GM18498 (cell line): ENCODE results near the gene PTPN14.

Experiments used
- ATAC-seq: cut with Tn5 transposase; IDR thresholded peaks from one replicate; pipeline ENCODE4 v1.9.1; 2021; ENCODE audit warnings: mild to moderate bottlenecking, moderate library complexity; ENCODE audit not compliant: unreplicated experiment

The PTPN14 gene

GRCh38 chr1:214438530-214438929 is 112.9 kb downstream of the PTPN14 start:
- peak; percentile 29 for ATAC-seq

GRCh38 chr1:214438075-214438474 is 113.3 kb downstream of the PTPN14 start:
- no peak for ATAC-seq

- ATAC-seq: no peak
Measured at GRCh38 chr1:214435867-214436266, 115.5 kb downstream of the PTPN14 start.

GRCh38 chr1:214432245-214432644 is 119.2 kb downstream of the PTPN14 start:
- no peak for ATAC-seq

GRCh38 chr1:214429951-214430770 is 121.2 kb downstream of the PTPN14 start:
- no peak for ATAC-seq

GRCh38 chr1:214427871-214428277 is 123.5 kb downstream of the PTPN14 start:
- peak; percentile 98 for ATAC-seq

GRCh38 chr1:214426426-214426812 is 125.0 kb downstream of the PTPN14 start:
- ATAC-seq: no peak

- no peak for ATAC-seq
Measured at GRCh38 chr1:214425716-214426425, 125.5 kb downstream of the PTPN14 start.

- no peak for ATAC-seq
Measured at GRCh38 chr1:214425101-214425500, 126.3 kb downstream of the PTPN14 start.

- no peak for ATAC-seq
Measured at GRCh38 chr1:214423045-214423444, 128.4 kb downstream of the PTPN14 start.

- ATAC-seq: no peak
Measured at GRCh38 chr1:214422137-214422671, 129.2 kb downstream of the PTPN14 start.

- ATAC-seq: no peak
Measured at GRCh38 chr1:214420833-214421232, 130.6 kb downstream of the PTPN14 start.

GRCh38 chr1:214420341-214420740 is 131.1 kb downstream of the PTPN14 start:
- no peak for ATAC-seq

- no peak for ATAC-seq
Measured at GRCh38 chr1:214419650-214420049, 131.8 kb downstream of the PTPN14 start.

GRCh38 chr1:214418391-214418790 is 133.0 kb downstream of the PTPN14 start:
- ATAC-seq: peak; percentile 53

- ATAC-seq: no peak
Measured at GRCh38 chr1:214417545-214418210, 133.7 kb downstream of the PTPN14 start.

GRCh38 chr1:214416858-214417257 is 134.5 kb downstream of the PTPN14 start:
- no peak for ATAC-seq

- ATAC-seq: no peak
Measured at GRCh38 chr1:214416417-214416816, 135.0 kb downstream of the PTPN14 start.

GRCh38 chr1:214415131-214415530 is 136.3 kb downstream of the PTPN14 start:
- no peak for ATAC-seq

- no peak for ATAC-seq
Measured at GRCh38 chr1:214414691-214415090, 136.7 kb downstream of the PTPN14 start.

GRCh38 chr1:214413315-214413714 is 138.1 kb downstream of the PTPN14 start:
- no peak for ATAC-seq
